ENCODE measurements around the gene SOX5. TPM values are rescaled to one million over a fixed set of nuclear protein-coding genes. Genes with fewer than 3 reads are reported as not detected.
A peak's percentile ranks its signal among the peaks of the same experiment; 100 is the strongest.

SOX5 gene
- total and polyA plus RNA-seq, 9 of the 15 experiments (the other 6 are each of a cell fraction or from before 2014, with no cell fraction given): 8.3 to 16.5 (median 11.9) TPM

DNA sequence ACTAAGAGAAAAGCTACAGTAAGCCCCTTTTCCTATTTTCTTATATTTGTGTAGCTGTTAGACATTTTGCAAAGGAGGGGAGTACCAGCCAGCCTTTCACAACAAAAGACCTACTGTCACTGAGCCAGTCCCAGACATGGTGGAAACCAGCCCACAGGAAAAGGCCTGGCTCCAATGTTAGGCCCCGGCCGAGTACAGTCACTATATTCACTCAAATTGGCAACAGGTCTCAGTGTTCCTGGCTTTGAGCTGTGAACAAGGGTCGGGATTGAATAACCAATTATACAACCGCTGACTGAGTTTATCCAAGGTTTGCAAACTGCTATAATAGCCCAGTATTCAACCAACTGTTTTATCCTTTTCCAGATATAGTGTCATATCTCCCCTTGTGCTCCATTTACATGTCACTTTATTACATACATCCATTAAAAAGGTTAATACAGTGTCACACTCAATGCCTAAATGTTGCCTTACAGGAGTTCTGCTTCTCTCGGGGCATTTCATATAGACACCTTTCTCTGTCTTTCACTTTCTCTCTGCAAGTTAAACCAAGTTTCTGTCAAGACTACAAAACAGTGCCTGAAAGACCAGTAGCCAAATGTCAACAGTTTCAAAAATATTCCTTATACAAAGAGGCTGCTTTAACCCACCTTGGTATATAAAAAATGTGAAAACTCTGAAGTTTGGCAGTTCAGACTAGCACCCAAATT is 178.1 kb downstream of the SOX5 start:
- peak overlapping the region; percentile 93 for H2AFZ ChIP-seq (ENCODE audit: low read depth, low read length)
- no peaks in the 10 kb centered on the region for H3K9me3 ChIP-seq (replicated peaks; ENCODE audit: control insufficient read depth, insufficient read depth, low read depth, low read length)
- no peaks in the 10 kb centered on the region for H3K4me1 ChIP-seq (replicated peaks in 1 of 2; ENCODE audit: control insufficient read depth in 2 of 2, insufficient read depth in 2 of 2, low read length in 2 of 2)
- no TSS peak for BruUV-seq (replicated peaks)
- peak; percentile 74 for ATAC-seq
- TF ChIP-seq, protein P1, sequence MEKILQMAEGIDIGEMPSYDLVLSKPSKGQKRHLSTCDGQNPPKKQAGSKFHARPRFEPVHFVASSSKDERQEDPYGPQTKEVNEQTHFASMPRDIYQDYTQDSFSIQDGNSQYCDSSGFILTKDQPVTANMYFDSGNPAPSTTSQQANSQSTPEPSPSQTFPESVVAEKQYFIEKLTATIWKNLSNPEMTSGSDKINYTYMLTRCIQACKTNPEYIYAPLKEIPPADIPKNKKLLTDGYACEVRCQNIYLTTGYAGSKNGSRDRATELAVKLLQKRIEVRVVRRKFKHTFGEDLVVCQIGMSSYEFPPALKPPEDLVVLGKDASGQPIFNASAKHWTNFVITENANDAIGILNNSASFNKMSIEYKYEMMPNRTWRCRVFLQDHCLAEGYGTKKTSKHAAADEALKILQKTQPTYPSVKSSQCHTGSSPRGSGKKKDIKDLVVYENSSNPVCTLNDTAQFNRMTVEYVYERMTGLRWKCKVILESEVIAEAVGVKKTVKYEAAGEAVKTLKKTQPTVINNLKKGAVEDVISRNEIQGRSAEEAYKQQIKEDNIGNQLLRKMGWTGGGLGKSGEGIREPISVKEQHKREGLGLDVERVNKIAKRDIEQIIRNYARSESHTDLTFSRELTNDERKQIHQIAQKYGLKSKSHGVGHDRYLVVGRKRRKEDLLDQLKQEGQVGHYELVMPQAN (IDR thresholded peaks at IDR 0.05; ENCODE audit: borderline replicate concordance): no peak
- no peak for TF ChIP-seq CBX5 (IDR thresholded peaks at IDR 0.05; ENCODE audit: borderline replicate concordance, low read depth)
- 0 out of 2 replicates have a peak, but pooled peaks have one; percentile 9 for TF ChIP-seq NFE2L1 (tag; IDR thresholded peaks at IDR 0.05; ENCODE audit: borderline replicate concordance, low read depth)
- TF ChIP-seq TCF7 (IDR thresholded peaks at IDR 0.05; ENCODE audit: borderline replicate concordance): no peak
- CTCF ChIA-PET (ENCODE audit: low intra/inter-chr PET ratio): no interaction called here
- H3K4me2 ChIP-seq (ENCODE audit: insufficient read depth, low read length): no peak overlapping the region
- no peaks in the 10 kb centered on the region for H3K27me3 ChIP-seq (ENCODE audit: control insufficient read depth in 2 of 2, insufficient read depth in 2 of 2, low read length in 2 of 2)
- peak overlapping the region; percentile 5; the same call in 1 of the 3 replicates for H3K27ac ChIP-seq (ENCODE audit: extremely low read depth, low read depth, low read length)
- no peak for DNase-seq (ENCODE audit: extremely low read depth in 1 of 4, low spot score in 3 of 4)
- no peaks in the 10 kb centered on the region for H4K20me1 ChIP-seq (replicated peaks; ENCODE audit: control insufficient read depth, insufficient read depth, low read length)
- no peaks in the 10 kb centered on the region for H3K79me2 ChIP-seq (ENCODE audit: control insufficient read depth, insufficient read depth, low read length)
- FAIRE-seq: no peak
- intact Hi-C loops (cut with micrococcal nuclease) (no loop called here), in situ Hi-C loops (cut with MboI) (no loop called here)
- no peaks in the 10 kb centered on the region for H3K9me1 ChIP-seq (ENCODE audit: control insufficient read depth, insufficient read depth, low read length)
- 63% methylated on average over 5 of the region's 5 CpGs for WGBS (ENCODE audit: insufficient coverage, low coverage, missing lambda C conversion rate)
- POLR2A ChIA-PET: interaction anchor here (0.9 to 1.4 kb wide), 2 partner anchors 10 to 26 kb away, joined by 3 to 7 read pairs; no protein-coding TSS in a partner anchor
- no peak overlapping the region for H3K9ac ChIP-seq (ENCODE audit: insufficient read depth in 1 of 2, low read depth in 2 of 2, low read length in 2 of 2)
- no peak overlapping the region for H3K4me3 ChIP-seq
- H3K36me3 ChIP-seq (ENCODE audit: control insufficient read depth, insufficient read depth, low read length): no peaks in the 10 kb centered on the region
